Retinal pigment epithelial cell (primary cell): ENCODE data around the gene KIF5A.
A peak's percentile ranks its signal among the peaks of the same experiment; 100 is the strongest.

ENCODE experiments used
- DNase-seq: peaks from one replicate; pipeline ENCODE4 v3.0.0-alpha.2; 2010; ENCODE audit warnings: low read depth
- H3K4me3 ChIP-seq: 2 replicates; pipeline ENCODE4 v1.5.1; 2011; ENCODE audit warnings: mild to moderate bottlenecking, low read length, control low read depth, moderate library complexity
- CTCF ChIP-seq: conservative IDR thresholded peaks from 2 replicates; pipeline ENCODE4 v1.5.1; 2011; ENCODE audit warnings: low read depth, low read length, control low read depth, inconsistent platforms

The KIF5A gene

DNA sequence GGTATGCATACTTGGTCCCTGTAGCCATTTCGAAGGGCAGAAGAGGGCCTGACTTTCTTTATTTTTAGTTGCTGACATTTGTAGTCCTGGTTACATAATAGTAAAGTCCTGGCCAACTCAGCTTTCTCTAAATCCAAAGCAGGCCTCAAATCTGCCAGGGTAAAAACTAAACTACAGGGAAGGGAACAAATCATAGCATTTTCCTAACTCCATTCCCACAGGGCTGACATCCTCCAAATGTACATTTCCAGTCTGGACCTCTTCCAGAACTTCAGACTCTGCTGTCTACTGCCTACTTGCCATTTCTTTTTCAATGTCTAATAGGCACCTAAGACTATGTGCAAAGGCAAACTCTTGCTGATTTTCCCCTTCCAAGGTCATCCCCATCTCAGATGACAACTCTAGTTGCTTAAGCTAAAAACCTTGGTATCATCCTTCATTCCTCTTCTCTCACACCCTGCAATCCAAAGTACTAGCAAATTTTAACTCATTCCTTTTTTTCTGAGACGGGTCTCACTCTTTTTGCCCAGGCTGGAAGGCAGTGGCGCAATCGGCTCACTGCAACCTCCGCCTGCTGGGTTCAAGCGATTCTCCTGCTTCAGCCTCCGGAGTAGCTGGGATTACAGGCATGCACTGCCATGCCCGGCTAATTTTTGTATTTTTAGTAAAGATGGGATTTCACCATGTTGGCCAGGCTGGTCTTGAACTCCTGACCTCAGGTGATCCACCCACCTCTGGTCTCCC, 31.5 kb upstream of the KIF5A start:
- no peak for TF ChIP-seq CTCF
- no peak for DNase-seq
- H3K4me3 ChIP-seq: peak overlapping the region; percentile 100

- DNase-seq: peak; percentile 27
- TF ChIP-seq CTCF: no peak
Observed at GRCh38 chr12:57518920-57519795, 30.7 kb upstream of the KIF5A start.

DNA sequence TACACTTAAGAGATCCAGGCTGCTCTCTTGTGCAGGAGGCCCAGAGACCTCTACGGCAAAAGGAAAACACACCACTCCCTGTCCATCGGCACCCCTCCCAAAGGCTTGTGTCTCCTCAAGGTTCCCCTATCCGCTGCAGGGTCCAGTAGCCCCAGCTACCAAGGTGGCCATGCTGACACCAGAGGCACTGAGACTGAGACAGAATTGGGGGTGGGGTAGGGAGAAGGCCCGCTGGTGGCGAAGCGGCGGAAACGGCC, 30.1 kb upstream of the KIF5A start:
- no peak for TF ChIP-seq CTCF
- DNase-seq: no peak
- H3K4me3 ChIP-seq: peak overlapping the region; percentile 100

More at GRCh38 chr12:57518920-57519795, 30.7 kb upstream of the KIF5A start:
- peak overlapping the region; percentile 100 for H3K4me3 ChIP-seq

DNA sequence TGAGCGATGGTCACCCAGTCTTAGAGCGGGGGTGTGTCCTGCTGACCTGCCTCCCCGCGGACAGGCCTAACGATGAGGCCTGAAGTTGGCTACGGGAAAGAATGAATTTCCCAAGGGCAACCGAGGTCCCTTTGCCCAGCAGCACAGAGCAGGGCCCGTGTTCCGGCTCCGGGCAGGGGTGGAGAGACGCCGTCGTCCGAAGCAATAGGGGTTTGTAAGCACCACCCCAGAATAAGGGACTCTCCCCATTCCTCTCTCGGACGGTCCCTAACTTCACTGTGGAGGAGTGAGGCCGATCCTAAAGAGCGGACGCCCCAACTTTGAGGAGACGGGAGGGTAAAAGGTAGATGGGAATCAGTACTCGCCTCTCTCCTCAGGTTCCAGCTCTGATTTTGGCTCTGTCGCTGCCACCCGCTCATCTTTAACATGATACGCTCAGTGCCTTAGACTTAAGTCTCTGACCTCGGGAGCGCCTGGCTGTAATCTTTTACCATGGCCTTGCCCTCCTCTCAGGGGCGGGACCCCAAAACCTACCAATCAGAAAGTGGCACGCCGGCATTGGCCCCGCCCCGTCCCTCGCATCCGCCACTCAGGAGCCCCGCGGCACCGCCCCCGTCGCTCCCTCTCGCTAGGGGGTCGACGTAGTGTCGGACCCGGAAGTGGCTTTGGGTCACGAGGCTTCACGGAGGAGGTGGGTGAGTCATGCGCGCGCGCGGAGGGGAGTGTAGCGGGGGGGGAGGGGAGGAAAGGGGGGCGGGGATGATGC, 29.6 kb upstream of the KIF5A start, which contains the start of gene DDIT3:
TSS of gene DDIT3 (minus strand) at position 462 of the 766 bp plus-strand sequence. CDS start 3,108 bp downstream, outside the sequence.
- peak; percentile 11 for TF ChIP-seq CTCF
- DNase-seq: peak; percentile 91
- peak within 1 kb of the TSS; percentile 100 for H3K4me3 ChIP-seq

DNA sequence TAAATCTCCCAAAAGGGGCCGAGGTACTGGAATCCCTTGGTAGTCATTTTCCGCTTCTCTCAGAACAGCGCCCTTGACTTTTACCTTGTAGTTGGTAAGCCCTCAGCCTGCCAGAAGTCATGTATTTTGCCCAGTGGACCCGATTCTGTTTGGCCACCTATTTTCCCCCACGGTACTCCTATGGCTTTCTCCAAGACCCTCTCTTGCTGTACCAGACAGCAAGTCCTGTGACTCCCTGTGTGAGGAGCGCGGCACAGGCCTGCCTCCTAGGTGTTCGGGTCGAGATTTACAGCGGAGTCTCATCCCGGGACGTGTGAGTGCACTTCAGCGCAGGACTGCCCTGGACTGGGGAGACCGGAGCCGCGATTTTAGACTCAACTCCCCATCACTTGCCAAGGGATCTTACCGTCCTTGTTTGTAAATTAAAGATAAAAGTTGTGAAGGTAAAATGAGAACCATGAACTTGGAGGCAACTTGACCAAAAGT, 28.3 kb upstream of the KIF5A start:
- DNase-seq: peak; percentile 28
- H3K4me3 ChIP-seq: no peak overlapping the region
- peak; percentile 15 for TF ChIP-seq CTCF

DNA sequence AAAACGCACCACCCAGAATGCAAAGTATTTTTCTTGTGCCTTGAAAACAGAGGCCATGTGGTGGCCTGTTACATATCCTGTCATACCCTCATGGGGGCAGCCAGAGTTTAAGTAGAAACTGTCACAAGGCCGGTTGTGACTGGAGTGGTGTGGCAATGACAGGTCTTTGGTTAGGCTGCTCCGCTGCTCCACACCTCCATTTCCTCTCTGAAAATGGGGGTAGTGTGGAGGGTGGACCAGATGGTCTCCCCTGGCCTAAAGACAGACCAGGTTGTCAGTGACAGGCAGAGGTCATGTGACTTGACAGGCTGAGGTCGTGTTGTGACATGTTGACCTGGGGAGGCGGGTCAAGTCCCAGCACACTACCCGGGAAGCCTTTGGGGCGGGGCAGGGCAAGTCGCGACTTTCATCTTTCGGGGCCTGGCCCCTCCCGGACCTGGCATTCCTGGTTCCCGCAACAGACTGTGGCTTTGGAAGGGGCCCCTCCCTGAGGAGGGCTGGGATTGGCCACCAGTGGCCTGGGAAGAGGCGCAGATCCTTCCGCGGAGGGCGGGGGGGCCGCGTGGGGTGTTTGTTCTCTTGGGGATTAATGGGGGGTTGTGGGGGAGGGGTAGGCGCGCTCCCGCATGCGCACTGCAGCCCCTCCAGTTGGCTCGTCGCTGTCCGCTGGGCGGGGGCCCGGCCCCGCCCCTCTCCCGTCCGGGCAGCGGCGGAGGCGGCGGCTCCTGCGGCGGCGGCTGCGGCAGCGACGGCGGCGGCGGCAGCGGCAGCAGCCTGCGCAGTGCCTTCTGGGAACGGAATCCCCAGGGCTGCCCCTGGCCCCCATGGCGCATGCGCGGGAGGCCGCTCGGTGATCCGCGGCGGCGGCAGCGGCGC, 27.6 kb upstream of the KIF5A start, which contains the start of gene MBD6:
TSS of gene MBD6 (plus strand) at position 814 of the 876 bp plus-strand sequence. CDS start 1,480 bp downstream, outside the sequence.
- peak within 1 kb of the TSS; percentile 72 for H3K4me3 ChIP-seq
- DNase-seq: peak; percentile 74
- no peak for TF ChIP-seq CTCF
